Activated CD8-positive, alpha-beta memory T cell treated with anti-CD3 and anti-CD28 coated beads, Interleukin-2, amount 50 U/mL, for 24 hours (primary cell): ENCODE data around the gene ANKLE1.
"Not testable (repeated sequence)": the region's sequence is repeated elsewhere in the genome, so short reads cannot be mapped to it uniquely, and the experiment has no call there.

Source experiments
- DNase-seq: peaks from one replicate; pipeline ENCODE4 v3.0.0-alpha.2; 2020; ENCODE audit errors: extremely low read depth

ANKLE1 gene

DNA sequence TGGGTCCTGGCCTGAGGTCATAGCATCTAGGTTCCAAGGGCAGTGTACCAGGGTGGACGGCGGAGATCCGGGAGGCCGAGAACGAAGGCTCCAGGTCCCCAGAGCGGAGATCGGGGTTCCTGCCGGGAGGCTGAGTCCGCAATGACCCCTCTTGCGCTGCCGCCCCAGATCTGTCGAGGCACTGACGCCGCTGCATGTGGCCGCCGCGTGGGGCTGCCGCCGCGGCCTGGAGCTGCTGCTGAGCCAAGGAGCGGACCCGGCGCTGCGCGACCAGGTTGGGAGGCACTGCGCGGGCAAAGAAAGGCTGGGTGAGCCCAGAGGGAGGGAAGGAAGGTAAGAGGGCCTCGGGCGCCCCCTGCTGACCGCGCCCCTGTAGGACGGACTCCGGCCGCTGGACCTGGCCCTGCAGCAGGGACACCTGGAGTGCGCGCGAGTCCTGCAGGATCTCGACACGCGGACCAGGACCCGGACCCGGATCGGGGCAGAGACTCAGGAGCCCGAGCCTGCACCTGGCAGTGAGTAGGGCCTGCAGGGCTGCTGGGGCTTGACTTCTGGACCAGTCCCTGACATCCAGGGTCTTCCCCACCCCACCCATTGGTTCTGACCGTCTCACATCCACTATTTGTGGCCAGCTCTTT, 906 bp downstream of the ANKLE1 start:
- peak; percentile 44 for DNase-seq

DNA sequence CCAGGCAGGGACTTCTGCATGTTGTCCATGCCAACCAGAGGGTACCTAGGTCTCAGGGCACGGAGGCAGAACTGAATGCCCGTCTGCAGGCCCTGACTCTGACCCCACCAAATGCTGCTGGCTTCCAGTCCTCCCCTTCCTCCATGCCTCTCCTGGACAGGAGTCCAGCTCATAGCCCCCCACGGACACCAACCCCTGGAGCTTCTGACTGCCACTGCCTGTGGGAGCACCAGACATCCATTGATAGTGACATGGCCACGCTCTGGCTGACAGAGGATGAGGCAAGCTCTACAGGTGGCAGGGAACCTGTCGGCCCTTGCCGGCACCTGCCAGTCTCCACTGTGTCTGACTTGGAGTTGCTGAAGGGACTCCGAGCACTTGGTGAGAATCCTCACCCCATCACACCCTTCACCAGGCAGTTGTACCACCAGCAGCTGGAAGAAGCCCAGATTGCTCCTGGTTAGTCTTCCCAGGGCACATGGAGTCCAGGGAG, 1.8 kb downstream of the ANKLE1 start:
- DNase-seq = no peak

DNA sequence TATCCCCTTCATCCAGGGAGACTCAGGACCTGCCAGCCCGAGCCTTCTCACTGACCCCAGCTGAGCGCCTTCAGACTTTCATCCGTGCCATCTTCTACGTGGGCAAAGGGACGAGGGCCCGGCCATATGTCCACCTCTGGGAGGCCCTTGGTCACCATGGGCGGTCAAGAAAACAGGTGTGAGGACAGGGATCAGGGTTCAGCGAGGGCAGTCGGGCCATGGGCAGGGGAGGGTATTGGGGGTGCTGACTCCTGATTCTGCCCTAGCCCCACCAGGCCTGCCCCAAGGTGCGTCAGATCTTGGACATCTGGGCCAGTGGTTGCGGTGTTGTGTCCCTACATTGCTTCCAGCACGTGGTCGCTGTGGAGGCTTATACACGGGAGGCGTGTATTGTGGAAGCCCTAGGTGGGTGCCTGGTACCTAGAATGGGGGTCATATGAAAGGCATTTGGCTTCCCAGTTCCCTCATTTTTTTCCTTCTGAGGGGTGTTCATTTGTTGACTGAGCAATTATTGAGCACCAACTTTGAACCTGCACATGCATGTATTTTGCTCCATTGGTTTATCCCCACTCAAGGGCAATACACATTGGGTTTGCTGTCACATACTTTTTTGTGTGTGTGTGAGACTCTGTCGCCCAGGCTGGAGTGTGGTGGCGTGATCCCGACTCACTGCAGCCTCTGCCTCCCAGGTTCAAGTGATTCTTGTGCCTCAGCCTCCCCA, 3.9 kb downstream of the ANKLE1 start:
- no peak for DNase-seq

DNA sequence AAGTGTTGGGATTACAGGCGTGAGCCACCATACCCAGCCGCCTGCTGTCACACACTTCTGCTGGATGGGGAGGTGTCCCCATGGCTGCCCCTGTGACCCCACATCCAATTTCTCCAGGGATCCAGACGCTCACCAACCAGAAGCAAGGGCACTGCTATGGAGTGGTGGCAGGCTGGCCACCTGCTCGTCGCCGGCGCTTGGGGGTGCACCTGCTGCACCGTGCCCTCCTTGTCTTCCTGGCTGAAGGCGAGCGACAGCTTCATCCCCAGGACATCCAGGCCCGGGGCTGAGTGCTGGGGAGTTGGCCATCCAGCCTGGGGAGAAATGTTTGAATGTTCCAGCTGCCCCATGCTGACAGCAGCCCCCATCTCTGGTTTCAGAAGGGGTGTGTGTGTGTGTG, 4.6 kb downstream of the ANKLE1 start:
- no peak for DNase-seq

DNA sequence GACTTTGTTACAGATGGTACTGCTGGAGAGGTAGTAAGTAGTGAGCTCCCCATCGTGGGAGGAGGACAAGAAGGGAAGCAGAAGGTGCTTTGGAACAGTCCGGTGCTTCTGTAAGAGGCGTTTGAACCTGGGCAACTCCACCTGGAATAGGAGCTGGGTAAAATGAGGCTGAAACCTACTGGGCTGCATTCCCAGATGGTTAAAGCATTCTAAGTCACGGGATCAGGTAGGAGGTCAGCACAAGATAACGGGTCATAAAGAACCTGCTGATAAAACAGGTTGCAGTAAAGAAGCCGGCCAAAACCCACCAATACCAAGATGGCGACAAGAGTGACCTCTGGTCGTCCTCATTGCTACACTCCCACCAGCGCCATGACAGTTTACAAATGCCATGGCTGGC, 5.1 kb downstream of the ANKLE1 start:
- DNase-seq = no peak

DNA sequence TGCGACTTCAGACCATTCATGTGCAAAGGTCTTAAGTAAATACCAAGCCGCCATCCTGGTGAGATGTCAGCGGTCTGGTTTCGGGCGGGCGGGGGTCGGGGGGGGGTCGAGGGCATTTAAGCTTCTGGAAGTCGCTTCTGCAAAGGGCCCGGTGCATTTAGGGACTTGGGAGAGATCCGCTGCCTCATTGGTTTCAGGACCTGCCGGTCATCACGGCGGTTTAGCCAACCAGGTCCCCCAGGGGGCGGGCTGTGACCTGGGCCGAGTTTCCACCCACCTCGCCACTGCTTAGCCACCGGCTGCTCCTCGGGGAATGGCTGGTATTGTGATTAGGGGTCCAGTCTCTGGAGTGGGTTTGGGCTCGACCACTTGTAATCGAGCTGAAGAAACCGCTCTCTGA, 7.8 kb downstream of the ANKLE1 start:
- DNase-seq = no peak

DNA sequence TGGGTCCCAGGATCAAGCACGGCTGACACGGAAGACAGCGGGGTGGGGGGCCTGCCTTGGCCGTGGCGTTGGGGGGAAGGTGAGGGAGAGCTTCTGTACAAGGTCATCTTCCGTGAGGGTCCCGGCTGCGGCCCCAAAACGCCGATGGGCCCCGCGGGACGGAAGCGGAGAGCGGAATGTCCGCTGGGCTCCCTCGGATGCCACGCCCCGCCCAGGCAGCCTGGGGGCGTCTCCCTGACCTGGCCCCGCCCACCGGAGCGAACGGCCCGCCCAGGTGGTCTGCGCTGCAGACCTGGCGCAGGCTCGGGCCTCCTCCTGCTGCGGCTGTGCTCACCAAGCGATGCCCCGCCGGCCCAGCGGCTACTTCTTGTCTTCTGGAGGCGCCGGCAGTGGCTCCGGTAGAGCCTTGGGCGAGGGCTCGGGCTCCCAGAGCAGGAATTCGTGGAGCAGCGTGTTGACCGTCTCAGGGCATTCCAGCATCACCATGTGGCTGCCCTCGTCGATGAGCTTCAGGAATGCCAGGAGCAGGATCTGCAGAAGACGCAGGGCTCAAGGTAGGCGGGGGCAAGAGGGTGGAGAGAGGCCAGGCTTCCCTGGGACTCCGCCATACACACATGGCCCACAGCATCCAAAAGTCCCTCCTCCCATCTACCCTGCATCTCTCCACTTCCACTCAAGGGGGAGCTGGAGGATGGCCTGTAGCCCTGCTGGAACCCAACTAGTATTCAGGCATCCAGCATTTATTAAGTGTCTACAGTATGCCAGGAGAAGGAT, 10.8 kb downstream of the ANKLE1 start:
- peak; percentile 45 for DNase-seq

DNA sequence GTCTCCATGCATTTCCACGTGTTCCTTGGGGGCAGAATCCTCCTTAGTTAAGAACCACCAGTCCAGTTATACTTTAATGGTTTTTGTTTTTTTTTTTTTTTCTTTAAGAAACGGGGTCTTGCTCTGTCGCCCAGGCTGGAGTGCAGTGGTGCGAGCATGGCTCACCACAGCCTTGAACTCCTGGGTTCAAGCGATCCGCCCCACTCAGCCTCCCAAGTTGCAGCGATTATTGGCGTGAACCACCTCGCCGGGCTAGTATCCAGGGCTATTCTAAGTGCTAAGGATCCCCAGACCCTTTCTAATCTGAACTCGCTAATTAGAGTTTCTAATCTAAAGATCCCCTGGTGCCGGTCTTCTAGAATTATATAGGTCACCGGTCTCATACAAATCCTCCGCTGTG, 11.9 kb downstream of the ANKLE1 start:
- DNase-seq = no peak

DNA sequence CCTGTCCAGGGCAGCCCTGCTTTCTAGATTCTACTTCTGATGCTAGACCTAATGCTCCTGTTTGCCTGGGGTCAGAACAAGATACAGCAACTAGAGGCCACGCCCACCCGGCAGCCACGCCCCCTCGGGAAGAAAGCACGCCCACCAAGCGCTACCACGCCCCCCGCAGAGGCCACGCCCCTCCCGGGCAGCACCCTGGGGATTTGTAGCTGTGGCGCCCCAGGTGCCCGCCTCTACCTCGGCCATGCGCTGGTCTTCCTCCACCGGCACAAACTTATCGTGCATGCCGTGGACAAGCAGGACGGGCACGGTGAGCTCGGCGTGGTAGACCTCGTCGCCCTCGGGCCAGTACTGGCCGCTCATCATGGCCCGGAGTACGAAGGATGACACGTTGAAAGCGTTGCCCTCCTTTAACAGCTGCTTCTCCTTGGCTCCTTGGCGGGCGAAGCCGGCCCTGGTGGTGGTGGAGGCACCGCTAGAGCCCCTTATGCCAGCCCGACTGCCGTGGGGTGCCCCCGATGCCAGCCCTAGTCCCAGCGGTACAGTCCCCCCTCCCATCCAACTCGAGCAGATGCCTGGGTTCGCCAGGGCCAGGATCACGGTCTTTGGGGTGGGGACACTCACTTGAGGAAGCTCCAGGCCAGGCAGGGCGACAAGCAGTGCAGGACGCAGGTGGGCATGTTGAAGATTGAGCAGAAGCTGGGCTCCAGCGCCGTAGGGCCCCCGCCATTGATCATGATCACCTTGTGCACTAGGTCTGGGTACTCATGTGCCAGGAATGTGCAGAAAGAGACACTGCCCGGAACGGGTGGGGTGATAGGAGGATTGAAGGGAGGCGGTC, 12.6 kb downstream of the ANKLE1 start:
- DNase-seq = no peak

DNA sequence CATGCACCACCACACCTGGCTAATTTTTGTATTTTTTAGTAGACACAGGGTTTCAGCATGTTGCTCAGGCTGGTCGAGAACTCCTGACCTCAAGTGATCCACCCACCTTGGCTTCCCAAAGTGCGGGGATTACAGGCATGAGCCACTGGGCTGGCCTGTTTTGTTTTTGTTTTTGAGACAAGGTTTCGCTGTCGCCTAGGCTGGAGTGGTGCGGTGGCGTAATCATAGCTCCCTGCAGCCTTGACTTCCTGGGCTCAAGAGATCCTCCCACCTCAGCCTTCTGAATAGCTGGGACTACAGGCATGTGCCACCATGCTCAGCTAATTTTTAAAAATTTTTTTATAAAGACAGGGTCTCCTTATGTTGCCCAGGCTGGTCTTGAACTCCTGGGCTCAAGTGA, 13.8 kb downstream of the ANKLE1 start:
- DNase-seq = not testable (repeated sequence)

DNA sequence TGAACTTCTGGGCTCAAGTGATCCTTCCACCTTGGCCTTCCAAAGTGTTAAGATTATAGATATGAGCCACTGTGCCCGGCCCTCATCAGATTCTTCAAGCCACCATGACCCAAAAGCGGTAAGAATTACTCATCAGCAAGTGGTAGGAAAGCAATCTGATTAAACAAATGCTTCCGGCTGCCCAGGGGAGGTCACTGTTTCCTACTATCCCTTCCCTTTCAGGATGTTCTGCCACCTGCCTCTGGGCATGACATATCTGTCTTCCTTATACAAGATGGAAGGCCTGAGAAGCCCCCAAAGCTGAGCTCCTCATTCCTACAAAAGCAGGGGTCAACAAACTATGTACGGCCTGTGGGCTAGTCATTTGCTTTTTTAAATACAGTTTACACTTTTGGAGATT, 14.6 kb downstream of the ANKLE1 start:
- DNase-seq = no peak

DNA sequence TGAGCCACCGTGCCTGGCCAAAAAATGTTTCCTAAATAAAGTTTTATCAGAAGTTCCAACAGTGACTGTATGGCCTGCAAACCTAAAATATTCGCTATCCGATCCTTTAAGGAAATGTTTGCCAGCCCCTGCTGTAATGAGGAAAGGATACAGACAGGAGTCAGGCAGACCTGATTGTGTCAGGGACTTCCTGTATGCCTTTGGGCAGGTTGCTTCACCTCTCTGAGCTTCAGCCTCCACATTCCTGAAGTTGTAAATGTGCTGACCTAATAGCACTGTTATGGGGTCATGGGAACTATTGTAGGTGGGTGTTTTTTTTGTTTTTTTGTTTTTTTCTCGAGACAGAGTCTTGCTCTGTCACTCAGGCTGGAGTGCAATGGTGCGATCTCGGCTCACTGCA, 15.3 kb downstream of the ANKLE1 start:
- no peak for DNase-seq

DNA sequence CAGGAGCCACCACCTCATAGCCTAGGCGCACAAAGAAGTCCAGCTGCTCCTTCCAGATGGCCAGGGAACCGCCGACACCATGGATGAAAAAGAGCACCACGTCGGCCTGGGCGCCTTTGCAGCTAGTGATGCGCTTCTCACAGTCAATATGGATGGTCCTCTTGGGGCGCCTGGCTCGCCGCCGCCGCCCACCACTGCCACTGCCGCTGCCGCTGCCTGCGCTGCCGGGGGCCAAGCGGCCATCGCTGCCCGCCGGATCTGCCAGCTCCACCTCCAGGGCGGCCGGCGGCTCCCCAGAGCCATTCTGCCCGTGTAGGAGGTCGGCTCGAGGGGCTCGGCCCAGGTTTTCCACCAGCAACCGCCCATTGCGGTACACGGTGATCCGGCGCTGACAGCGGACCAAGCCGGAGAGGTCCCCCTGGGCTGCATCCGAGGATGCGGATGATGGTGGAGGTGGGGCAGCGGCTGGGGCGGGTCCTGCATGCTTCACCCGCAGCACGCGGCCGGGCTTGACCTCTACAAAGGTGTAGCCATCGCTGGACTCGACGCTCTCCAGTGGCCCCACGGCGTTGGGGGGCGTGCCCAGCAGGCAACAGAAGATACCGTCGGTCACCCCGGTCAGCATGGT, 19.4 kb downstream of the ANKLE1 start:
- no peak for DNase-seq

DNA sequence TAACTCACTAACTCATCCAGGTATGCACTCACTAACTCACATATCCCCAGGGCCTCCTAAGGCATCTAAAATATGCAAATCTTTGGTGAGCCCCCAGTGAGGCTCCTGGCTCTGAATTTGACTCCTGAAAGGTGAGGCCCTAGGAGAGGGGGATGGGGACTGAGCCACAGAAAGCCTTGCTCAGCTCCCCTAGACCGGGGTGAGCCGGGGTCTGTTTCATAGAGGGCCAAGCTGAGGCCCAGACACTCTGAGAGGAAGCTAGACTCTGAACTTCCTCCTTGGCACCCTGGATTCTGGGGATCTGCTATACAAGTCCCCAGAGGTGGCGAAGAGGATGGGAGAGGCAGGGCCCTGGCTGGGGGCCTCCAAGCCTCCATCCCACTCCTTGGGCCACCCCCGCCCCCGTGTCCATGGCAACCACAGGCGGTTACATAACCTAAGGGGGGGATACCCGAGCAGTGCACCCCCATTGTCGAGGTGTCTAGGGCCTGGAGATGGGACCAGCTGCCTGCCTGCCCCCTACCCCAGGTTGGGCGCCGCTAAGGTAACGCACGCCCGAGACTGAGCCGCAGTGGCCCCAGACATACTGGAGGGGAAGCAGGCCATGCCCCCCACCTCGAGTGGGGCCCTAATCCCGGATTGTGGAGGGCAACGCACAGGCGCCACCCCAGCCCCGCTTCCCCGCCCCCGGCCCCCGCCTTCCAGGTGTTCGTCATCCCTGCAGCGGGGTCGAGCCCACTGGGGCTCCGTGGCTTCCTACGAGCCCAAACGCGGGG, 20.9 kb downstream of the ANKLE1 start:
- no peak for DNase-seq

DNA sequence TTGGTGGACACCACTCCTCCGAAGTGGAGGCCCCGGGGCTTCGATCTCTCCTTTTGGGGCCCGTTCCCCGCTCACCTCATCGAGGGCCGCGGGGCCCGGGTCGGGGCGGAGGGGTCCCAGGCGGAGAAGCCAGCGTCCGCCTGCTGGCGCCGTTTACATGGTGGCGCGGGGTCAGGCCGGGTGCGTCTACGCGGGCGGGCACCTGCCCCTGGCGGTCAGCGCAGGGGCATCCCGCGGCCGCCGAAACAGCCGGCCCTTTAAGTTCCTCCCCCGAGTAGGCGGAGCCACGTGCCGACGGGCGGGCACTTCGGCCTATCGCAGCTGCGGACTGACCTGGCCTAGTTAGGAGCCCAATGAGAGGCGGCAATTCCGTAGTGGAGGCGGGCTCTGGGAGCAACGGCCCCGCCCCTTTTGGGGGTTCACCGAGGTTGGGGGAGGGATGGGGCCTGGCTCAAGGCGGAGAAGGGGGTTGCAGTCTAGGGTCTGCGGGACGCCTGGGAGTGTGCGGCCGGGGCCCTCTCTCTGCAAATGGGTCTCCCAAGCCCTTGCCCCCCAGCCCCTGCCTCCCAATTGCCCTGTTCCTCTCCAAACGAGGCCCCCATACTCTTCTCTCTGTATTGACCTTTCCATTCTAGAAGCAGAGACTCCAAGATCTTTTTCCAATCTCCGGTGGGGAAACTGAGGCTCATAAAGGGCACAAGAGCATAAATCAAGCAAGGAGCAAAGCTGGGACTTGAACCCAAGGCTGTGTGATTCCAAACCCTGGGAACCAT, 21.7 kb downstream of the ANKLE1 start, which contains the start of gene ABHD8:
TSS of gene ABHD8 (minus strand) at position 259 of the 773 bp plus-strand sequence. CDS start 1,809 bp downstream, outside the sequence.
- DNase-seq = peak; percentile 82

DNA sequence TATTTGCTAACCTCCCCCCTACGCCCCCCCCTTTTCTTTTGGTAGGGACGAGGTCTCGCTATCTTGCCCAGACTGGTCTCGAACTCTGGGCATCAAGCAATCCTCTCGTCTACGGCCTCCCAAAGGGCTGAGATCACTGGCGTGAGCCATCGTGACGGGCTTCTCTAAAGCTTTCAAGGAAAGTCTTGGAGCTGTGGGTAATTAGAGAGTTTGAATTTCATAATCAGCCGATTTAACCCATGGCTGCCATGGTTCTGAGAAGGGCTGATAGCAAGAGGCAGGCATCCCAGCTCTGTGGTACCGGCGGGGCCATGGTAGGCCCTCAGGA, 22.2 kb downstream of the ANKLE1 start:
- DNase-seq = no peak

DNA sequence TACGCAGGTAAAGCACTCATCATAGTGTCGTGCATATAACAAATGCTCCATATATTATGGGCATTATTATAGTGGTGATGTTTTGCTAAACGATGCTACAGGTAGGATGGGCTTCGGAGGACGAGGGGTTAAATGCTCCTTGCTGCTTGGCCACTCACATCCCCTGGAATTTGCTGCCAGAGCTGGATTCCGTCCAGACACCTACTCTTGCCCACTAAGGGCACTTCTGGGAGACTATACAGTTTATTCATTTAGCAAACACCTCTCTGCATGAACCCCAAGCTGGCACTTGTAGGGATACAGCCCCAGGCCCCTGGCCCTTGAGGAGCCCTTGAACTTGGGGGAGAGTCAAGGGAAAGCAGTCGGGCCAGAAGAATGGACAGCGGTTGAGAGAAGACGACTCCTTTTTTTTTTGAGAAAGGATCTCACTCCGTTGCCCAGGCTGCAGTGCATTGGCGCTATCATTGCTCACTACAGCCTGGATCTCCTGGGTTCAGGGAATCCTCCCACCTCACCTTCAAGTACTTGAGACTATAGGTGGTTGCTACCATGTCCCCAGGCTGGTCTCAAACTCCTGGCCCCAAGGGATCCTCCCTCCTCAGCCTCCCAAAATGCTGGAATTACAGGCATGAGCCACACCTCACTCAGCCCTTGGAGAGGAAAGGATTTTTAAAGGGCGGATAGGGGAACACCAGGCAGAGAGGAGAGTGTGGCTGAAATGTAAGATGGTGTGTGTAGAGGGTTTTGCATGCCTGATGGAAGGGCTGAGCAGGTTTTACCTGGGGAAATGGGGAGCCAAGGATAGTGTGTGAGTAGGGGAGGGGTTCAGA, 22.9 kb downstream of the ANKLE1 start:
- no peak for DNase-seq

DNA sequence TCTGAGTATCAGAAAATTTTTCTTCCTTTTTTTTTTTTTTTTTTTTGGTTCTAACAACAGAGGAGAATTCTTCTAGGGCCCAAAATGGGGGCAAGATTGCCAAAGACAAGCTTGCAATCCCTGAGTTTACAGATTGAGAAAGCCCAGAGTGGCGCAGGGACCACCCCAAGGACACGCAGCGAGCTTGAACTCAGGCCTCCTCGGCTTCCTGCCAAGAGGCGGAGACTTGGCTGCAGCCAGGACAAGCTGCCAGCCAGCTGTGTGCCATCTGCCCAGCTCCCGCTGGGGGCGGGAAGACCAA, 23.5 kb downstream of the ANKLE1 start:
- no peak for DNase-seq
